Measurements from ENCODE around the gene HERC5.

Gene HERC5

DNA sequence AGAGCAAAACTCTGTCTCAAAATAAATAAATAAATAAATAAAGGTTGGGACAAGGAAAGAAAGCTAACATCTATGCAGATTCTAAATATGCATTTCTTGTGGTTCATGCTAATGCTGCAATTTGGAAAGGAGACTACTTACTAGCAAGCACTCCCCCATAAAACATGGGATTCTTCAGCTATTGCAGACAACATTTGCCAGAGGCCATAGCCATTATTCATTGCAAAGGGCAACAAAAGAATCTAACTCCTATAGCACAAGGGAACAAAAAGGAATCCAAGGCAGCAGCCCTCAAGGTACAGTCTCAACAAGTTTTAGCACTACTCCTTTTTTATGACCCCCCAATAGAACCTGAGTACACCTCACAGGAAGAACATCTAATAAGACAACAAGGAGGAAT lies 8.0 kb upstream of the HERC5 start:
- no peak for DNase-seq

DNA sequence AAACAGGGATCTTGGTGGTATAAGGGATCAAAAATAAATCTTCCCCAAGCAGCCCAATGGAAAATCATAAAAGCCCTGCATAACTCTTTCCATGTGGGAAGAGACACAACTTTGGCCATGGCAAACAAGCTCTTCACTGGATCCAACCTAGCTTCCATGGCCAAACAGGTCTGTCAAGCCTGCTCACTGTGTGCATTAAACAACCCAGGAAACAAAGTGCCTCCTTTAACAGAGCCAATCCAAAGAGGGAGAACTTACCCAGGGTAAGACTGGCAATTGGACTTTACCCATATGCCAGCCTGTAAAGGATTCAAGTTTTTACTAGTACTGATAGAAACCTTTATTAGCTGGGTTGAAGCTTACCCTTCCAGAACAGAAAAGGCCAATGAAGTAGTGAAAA lies 7.6 kb upstream of the HERC5 start:
- no peak for DNase-seq

DNA sequence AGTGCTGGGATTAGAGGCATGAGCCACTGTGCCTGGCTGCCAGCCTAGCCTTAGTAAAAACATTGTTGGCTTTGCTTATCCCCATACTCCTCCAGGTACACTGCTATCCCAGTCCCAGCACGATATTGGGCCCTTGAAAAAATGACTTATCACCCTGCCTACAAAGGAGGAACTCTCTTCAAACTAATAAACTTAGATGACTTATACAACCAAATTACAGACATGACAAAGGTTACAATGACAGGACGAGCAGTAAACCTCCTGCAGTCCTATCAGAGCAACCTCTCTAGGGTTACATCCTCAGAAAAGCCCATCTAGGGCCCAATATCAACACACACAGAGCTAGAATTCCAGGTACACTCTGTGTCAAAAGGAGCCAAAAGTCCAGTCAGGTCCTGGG lies 5.7 kb upstream of the HERC5 start:
- DNase-seq, result no peak

DNA sequence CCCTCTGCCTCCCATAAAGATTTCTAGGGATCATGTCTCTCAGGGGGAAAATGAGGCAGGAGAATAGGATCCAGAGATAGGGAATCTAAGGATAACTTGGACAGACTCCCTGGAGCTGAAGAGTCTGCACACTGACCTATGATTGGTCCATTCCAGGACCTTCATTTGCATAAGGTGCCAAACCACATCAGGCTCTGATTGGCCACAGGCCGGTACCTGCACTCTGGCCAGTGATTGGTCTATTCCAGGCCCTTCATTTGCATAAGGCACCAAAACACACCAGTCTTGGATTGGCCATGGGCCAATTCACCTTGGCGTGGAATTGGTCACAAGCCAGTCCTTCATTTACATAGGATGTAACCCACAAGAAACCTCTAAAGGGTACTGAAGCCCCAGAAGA lies 4.0 kb upstream of the HERC5 start:
- no peak for DNase-seq

DNA sequence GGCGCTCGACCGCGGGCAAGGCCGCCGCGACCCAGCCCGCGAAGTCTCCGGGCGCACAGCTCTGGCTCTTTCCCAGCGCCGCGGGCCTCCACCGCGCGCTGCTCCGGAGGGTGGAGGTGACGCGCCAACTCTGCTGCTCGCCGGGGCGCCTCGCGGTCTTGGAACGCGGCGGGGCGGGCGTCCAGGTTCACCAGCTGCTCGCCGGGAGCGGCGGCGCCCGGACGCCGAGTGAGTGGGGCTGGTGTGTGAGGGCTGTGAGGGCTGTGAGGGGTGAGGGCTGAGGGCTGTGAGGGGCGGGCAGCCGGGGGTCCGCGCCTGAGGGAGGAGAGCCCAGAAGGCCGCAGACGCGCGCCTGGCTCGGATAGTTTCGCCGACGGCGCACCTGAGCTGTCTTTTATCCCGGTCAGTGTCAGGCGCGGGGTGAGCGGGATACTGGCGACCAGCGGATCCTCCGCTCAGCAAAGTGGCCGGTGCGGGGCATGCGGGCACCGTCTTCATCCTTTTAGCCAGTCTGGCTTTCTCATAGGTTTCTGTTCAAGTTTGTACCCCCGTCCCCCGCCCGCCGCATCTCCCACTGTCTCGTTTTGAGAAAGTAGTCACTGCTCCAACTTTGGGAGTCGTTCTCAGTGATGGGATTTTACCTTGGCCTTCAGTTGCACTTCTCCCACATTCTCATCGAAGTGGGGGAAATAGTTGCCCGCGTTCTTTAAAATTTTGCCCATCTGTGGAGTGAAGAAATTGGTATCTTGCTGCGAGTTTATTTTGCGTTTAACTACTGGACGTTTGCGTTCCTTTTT lies 586 bp downstream of the HERC5 start:
- DNase-seq, result peak; percentile 80

DNA sequence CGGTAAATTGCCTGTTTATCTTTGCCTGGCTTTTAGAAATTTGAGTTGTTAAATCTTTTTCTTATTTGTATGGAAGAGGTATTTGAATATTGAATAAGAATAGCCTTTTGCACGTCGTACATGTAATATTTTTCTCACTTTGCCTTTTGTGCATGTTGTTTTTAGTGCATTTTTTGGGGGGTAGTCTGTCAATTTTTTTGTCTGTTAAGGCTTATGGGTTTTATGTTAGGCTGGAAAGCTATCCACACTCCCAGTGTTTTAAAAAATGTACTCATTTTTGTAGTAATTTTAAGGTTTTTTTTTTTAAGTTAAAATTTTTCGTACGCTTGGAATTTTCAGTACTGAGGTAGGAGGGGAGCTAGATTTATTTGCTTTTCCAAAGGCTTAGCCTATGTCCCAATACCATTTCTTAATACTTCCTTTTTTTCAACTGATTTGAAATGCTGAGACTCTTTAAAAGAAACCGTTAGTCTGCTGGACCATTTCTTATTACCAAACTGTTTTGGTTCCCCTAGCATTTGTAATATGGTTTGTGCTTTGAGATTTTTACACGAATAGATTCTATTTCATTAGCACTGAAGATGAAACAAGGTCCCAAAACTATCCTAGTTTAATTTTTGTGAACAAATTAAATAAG lies 1.3 kb downstream of the HERC5 start:
- DNase-seq, result no peak

DNA sequence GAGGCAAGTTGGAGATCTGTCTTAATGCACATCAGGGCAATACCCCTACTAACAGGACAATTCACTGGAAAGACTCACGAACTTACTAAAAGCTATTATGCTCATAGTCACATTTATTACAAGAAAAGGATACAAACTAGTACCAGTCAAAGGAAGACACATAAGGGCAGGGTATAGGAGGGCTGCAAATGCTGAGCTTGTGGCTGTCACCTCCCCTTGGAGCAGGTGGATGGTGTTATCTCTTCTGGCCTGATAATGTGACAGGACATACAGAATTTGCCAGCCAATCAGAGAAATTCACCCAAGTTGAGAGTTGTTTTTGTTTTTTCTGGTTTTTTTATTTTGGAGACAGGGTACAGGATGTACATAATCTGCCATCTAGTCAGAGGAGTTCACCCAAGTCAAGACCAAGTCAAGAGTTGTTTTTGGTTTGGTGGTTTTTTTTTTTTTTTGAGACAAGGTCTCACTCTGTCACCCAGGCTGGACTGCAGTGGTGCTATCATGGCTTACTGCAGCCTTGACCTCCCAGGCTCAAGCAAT lies 8.8 kb downstream of the HERC5 start:
- DNase-seq, result no peak

DNA sequence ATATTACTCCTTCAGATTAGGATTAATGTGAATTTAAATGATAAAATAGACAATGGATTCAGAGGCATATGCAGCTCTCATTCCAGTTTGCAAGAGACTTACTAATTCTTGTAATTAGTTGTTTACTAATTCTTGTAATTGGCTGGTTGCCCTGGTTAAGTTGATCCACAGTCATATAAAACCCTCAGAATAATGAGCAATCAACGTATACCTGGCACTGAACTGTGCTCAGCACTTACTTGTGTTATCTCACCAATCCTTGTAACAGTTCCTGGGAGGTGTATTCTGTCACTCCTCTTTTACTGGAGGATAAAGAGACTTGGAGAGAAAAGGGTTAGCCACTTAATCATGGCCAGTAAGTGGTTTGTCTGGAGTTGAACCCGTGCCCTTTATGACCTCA lies 10.5 kb downstream of the HERC5 start:
- no peak for DNase-seq

DNA sequence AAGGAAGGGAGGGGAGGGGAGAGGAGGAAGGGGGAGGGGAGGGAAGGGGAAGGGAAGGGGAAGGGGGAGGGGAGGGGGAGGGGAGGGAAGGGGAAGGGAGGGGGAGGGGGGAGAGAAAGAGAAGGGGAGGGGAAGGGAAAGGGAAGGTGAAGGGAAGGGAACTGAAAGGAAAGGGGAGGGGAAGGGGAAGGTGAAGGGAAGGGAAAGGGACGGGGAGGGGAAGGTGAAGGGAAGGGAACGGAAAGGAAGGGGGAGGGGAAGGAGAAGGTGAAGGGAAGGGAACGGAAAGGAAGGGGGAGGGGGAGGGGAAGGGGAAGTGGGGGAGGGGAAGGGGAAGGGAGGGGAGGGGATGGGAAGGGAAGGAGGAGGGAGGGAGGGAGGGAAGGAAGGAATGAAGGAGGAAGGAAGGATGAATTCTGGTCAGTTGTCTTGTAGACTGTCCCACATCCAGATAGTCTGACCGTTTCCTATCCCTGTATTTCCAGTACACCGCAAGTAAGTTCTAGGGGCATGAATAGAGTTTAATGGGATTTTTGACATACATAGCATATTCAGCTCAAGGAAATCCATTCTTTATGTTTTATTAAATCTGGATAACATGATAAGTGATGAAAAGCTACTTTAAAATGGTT lies 20.4 kb downstream of the HERC5 start:
- no peak for DNase-seq

DNA sequence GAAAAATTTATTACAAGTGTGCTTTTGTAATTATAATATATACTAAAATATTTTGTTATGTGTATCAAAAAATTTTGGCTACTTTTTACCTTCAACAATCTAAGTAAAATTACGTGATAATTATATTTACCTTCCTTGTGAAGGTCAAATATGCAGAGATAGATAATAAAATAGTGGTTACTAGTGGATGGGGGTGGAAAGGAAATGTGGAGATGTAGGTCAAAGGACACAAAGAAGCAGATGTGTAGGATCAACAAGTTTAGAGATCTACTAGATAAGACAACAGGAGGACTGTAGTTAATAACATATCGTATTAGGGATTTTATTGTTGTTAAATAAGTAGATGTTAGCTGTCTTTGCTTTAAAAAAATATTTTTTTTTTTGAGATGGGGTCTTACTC lies 21.3 kb downstream of the HERC5 start:
- DNase-seq, result no peak

DNA sequence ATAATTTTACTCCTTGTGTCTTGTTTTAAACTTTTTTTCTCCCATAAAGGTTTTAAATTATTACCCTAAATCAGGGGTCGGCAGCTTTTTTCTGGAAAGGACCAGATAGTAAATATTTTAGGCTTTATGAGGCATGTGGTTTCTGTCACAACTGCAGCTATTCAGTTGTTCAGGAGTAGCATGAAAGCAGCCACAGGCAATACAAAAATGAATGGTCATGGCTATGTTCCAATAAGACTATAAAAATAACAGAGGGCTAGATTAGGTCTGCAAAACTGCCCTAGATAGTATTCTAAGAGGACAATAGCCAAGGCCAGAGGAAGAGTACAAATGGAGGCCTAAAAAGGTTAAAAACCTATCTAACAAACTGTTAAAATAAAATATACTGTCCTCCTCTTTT lies 24.6 kb downstream of the HERC5 start:
- no peak for DNase-seq

DNA sequence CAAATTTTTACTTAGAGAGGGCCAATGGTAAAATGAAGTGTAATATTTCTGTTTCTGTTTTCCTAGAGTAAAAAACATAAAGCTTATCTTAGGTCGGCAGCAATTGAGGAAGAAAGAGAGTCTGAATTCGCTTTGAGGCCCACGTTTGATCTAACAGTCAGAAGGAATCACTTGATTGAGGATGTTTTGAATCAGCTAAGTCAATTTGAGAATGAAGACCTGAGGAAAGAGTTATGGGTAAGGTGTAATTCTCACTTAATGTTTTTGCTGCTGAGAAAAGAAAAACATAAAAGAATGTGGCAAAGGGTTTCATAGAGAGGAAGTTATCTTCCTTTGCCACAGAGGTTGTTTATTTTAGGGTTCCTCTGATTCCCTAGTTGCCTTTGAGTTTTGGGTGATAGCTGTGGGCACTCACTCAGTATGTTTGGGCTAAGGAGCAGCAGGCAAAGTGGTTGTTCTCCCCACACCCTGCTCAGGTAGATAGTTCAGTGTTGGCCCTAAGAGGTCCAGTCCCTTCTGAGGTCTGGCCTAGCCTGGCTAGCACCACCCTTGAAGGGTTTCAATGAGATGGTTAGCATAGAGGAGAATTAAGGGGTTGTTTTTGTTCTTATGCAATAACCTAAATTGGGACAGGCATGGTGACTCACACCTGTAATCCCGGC lies 32.3 kb downstream of the HERC5 start:
- DNase-seq, result no peak

DNA sequence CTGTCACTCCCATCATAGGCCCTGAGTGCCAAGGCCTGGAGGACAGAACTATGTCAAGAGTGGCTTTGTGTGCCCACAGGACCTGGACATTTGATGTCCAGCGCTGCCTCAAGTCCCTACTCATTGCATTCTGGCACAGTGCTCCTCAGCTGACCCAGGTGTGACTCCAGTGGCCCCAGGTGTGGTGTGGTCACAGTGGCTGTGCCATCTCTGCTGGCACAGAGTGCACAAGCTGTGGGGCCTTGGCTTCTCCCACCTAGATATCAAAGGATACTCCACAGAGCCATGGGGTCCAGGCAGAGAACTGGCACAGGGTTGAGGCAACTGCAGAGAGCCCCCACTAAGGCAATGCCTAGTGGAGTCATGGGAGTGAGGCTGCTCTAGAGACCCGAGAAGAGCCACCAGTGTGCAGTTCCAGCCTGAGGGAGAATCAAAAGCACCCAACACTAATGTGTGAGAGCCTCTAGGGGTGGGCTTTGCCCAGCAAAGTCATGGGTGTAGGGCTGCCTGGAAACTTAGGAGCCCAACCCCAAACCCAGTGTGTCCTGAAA lies 41.0 kb downstream of the HERC5 start:
- DNase-seq, result no peak

DNA sequence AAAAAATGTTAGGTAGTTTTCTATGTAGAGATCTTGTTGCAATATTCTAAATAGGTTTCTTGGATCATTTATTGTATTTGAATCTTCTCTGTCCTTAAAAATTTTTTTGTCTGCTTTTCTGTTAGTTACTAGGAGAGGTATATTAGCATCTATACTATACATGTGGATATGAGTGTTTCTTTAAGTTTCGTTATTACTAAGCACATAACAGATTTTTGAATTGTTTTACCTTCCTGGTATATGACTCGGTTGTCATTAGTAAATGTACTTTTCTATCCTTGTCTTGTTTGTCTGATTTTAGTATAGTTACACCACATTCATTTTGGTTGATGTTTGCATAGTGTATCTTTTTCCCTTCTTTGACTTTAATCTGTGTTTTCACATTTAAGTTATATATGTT lies 46.4 kb downstream of the HERC5 start:
- no peak for DNase-seq

DNA sequence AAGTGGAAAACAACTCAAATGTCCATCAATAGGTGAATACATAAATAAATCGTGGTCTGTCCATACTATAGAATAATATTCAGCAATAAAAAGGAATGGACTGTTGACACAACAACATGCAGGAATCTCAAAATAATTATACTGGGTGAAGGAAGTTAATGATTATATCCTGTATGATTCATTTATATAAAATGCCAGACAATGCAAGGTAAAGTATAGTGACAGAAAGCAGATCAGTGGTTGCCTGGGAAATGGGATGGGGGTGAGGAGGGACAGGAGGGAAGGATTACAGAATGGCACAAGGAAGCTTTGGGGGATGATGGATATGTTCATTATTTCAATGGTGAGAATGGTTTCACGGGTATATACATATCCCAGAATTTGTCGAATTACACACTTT lies 54.3 kb downstream of the HERC5 start:
- no peak for DNase-seq

DNA sequence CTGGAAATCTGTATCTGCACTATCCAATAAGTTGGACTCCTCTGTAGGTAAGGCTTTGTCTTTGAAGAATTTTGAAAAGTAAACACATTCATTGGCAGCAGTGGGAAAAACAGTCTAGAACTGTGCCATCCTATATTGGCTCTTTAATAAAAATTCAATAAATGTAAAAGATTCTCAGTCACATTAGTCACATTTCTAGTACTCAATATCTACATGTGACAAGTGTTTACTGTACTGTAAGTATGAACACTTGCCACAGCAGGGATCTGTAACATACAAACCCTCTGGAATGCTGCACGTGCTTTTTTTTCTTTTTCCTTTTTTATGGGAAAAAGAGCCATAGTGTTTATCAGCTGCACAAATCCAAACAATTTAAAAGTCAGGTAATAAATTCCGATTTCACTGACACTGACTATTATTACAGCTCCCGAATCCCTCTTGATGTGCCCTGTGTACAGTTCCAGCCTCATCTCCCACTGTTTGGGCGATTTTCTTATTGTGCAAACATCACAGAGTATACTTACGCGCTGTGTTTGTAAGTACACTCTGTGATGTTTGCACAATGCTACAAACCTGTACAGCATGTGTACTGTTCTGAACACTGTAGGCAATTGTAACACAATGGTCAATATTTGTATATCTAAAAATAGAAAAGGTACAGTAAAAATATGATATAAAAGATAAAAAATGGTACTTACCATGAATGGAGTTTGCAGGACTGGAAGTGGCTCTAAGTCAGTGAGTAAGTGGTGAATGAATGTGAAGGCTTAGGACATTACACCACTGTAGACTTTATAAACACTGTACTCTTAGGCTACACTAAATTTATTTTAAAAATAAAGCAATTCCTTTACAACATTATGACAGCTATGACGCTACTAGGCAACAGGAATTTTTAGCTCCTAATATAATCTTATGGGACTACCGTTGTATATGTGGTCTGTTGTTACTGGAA lies 57.9 kb downstream of the HERC5 start:
- DNase-seq, result no peak

DNA sequence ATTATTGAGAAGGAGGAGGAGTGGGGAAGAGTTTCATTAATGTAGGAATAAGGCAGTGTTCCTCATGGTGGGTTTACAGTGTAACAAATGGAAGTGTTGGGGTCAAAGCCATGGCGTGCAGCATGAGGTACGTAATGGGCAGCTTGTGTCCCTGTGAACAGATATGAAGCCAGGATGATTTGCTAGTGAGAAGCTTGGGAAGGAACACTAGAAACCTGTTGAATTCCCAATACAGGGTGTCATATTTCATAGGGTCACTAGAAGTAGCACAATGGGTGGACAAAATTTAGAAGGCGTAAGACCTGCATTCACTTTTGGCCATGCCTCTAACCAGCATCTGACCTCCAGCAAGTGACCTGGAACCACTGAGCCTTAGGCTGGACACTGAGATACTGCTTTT lies 59.8 kb downstream of the HERC5 start:
- no peak for DNase-seq

DNA sequence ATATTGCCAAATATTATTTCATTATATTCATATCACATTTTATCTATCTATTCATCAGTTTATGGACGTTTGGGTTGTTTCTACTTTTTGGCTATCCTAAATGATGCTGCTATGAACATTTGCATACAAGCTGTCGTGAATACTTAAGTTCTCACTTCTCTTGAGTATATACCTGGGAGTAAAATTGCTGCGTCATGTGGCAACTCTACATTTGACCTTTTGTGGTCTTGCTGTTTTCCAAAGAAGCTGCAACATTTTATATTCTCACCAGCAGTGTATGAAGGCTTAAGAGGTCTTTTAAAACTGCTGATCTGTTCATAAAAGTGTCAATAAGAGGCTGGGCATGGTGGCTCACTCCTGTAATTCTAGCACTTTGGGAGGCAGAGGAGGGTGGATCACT lies 60.9 kb downstream of the HERC5 start:
- no peak for DNase-seq

DNA sequence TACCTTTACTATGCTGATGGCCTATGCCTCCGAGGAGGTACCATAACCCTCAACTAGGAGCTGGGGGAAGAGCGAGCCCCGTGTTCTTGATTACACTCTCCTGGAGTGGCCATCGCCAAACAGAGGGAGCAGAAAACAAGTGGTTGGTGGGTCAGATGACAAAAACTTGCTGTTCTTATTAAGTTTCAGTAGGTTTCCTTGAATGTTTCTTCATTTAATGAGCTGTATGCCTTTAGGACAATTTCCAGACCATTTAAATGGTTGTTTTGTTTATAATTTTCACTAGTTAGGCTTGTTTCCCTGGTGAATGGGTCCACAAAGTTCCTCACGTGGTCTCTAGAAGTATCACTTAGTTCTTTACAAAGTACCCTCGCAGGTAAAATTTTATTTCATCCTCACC lies 62.0 kb downstream of the HERC5 start:
- no peak for DNase-seq

DNA sequence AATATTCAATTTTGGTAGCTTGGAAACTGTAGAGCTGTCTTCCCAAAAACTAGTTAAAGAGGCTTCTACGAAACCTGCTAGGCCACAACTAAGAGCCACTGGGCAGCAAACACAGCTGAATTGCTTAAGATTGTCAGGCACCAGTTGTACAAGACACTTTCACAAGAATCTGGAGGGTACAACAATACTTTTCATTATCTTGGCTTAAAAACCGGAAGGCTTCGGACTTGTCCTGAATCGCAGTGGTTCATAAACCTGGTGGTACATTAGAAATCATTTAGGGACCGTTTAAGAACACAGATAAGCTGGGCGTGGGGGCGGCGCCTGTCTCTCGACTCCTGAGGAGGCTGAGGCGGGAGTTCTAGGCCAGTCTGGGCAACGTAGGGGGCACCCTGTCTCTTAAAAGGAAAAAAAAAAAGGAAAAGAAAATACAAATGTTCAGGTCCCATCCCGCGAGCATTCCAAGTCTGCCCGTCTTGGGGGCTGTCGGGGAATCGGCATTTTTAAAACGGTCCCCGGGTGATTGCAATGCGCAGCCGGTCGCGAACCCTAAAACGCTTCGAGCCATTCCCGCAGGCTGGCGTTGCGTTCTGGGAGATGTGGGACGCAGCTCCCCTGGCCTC lies 65.9 kb downstream of the HERC5 start:
- DNase-seq, result peak; percentile 69

DNA sequence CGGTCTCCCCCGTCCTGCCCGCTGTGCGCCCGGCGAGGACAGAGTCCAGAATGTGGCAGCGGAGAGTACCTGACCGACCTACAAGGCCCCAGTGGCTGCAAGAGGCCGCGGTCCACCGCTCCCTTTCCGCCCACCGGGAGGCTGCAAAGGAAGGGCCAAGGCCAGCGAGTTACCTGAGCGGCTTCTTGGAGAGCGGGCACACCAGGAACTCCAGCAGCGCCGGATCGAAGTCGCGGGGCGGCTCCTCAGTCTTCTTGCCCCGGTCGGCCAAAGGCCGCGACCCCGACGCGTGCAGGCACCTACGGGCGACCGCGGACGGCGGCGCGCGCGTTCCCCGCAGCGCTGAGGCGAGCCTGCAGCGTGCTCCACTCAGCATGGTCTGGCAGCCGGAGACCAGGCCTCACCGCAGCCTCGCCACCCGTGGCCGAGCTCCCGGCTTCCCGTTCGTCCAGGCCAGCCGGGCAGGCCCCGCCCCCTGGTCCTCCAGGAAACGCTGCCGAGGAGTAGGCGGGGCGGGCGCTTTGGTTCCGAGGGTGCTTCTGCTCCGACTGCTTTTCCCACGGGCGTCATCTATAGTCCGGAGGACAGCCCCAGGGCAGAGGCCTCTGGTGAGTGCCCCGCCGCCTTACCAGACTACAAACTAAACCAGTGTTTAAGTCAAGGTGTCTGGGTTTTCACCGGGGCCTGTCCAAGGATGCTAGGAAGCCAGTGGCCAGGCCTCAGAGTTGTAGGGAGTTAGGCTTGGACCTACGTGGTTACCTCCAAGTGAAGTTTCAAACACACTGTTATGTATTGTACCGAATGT lies 66.6 kb downstream of the HERC5 start, which contains the start of gene PYURF:
PYURF (minus strand) TSS at position 452 of the 805 bp plus-strand sequence; CDS start at position 376, 76 bp downstream.
- DNase-seq, result peak; percentile 99
